Measurements from ENCODE around the gene L3MBTL3. TPM values are rescaled to one million over a fixed set of nuclear protein-coding genes. Genes with fewer than 3 reads are reported as not detected.

Gene L3MBTL3
- total and polyA plus RNA-seq, 10 of the 15 experiments (the other 5 are each of a cell fraction or from before 2014, with no cell fraction given): 0.71 to 9.4 (median 6.2) TPM

GRCh38 chr6:130019326-130020072 is 1.1 kb downstream of the L3MBTL3 start (continued):
- TF ChIP-seq STAT3 (IDR thresholded peaks at IDR 0.05; ENCODE audit: low read depth, low read length): no peak
- TF ChIP-seq ZZZ3 (IDR thresholded peaks at IDR 0.05; ENCODE audit: control insufficient read depth, insufficient read length, low read depth): no peak
- no peak for TF ChIP-seq KDM1A (IDR thresholded peaks at IDR 0.05; ENCODE audit: borderline replicate concordance)
- no peak for TF ChIP-seq CHD4 (IDR thresholded peaks at IDR 0.05)
- TF ChIP-seq RFX5 (IDR thresholded peaks at IDR 0.05; ENCODE audit: low read depth, low read length): no peak
- TF ChIP-seq ETV6 (conservative IDR thresholded peaks at IDR 0.05 in 1 of 2, IDR thresholded peaks at IDR 0.05 in 1 of 2; ENCODE audit: borderline replicate concordance in 1 of 2, low read depth in 1 of 2): no peak
- TF ChIP-seq BHLHE40 (IDR thresholded peaks at IDR 0.05; ENCODE audit: borderline replicate concordance in 1 of 2, low read depth in 2 of 2, low read length in 1 of 2): peak in 1 of 2 experiments; percentile 40; a peak in 1 of 4 replicates

- RAD21 ChIA-PET (ENCODE audit: unreplicated experiment): interaction anchor here (0.6 to 2.8 kb wide), 13 partner anchors 39 to 522 kb away, joined by 3 to 11 read pairs (median 5); no protein-coding TSS in a partner anchor
- Histone ChIP-seq H3K4me2 (ENCODE audit: control insufficient read depth, insufficient read depth) (peak overlapping the region; percentile 62; the same call in 1 of the 2 replicates), H3K4me1 (ENCODE audit: control insufficient read depth, insufficient read depth, low read length) (no peaks in the 10 kb centered on the region), H3K27me3 (replicated peaks in 1 of 2; ENCODE audit: control insufficient read depth in 2 of 2, insufficient read depth in 2 of 2, low read length in 1 of 2) (no peaks in the 10 kb centered on the region), H3K36me3 (ENCODE audit: control insufficient read depth in 2 of 2, insufficient read depth in 2 of 2, low read length in 1 of 2) (no peaks in the 10 kb centered on the region), H3K9me3 (replicated peaks; ENCODE audit: control insufficient read depth, insufficient read depth, low read length) (no peaks in the 10 kb centered on the region), H3K9ac (ENCODE audit: control insufficient read depth, insufficient read depth, low read length) (peak overlapping the region; percentile 62; the same call in 1 of the 2 replicates), H3K27ac (ENCODE audit: control insufficient read depth, insufficient read depth) (peak overlapping the region; percentile 61), H3K4me3 (peak overlapping the region; percentile 82), H4K20me1 (ENCODE audit: control insufficient read depth, insufficient read depth) (no peaks in the 10 kb centered on the region), H2AFZ (ENCODE audit: control insufficient read depth, low read depth, low read length) (peak overlapping the region; percentile 22), H3K79me2 (ENCODE audit: control insufficient read depth, insufficient read depth, low read length) (peaks cover 3% of the 10 kb centered on the region)
- CTCF ChIA-PET: interaction anchor here (1.0 to 2.7 kb wide), 20 partner anchors 8 to 523 kb away, joined by 3 to 38 read pairs (median 5); no protein-coding TSS in a partner anchor
- DNase-seq (ENCODE audit: low read depth, low spot score) (no peak), FAIRE-seq (no peak), ATAC-seq (peak; percentile 38)
- TF ChIP-seq ZNF622 (IDR thresholded peaks at IDR 0.05) (no peak), RUNX3 (IDR thresholded peaks at IDR 0.05; ENCODE audit: low read length) (0 out of 2 replicates have a peak, but pooled peaks have one; percentile 4), NR2C1 (IDR thresholded peaks at IDR 0.05) (no peak)
- intact Hi-C loops (cut with micrococcal nuclease; ENCODE audit: unreplicated experiment) (loop anchor here (2.0 kb wide), 3 partner anchors 83 to 521 kb away; no protein-coding TSS in a partner anchor), in situ Hi-C loops (cut with MboI) (no loop called here)
- SMC1A ChIA-PET (ENCODE audit: uncharacterized antibody, unreplicated experiment): interaction anchor here (0.9 to 2.0 kb wide), 23 partner anchors 11 to 523 kb away, joined by 3 to 24 read pairs (median 6); no protein-coding TSS in a partner anchor
- POLR2A ChIA-PET: interaction anchor here (0.7 kb wide), 1 partner anchor 514 kb away, joined by 6 read pairs; no protein-coding TSS in a partner anchor
- under 1% methylated on average over 33 of the region's 84 CpGs for WGBS (ENCODE audit: insufficient coverage, insufficient replicate concordance, low lambda C conversion rate, missing lambda C conversion rate)
- no TSS peak for BruUV-seq (replicated peaks)
These were observed 1.9 kb downstream of the L3MBTL3 start for GRCh38 chr6:130020073-130020906.
